ENCODE data around the gene ZNF335. TPM values are rescaled to one million over a fixed set of nuclear protein-coding genes. Genes with fewer than 3 reads are reported as not detected.
"Not testable (repeated sequence)": the region's sequence is repeated elsewhere in the genome, so short reads cannot be mapped to it uniquely, and the experiment has no call there.

ZNF335 gene
- total RNA-seq, 1 donor from 2014 or later: 8.9 TPM

- peak in 1 of 2 donors; percentile 37 for DNase-seq (ENCODE audit: low read depth in 2 of 2)
Measured at GRCh38 chr20:45934046-45934585, 37.9 kb downstream of the ZNF335 start.

- peak; percentile 59 to 75 for DNase-seq (ENCODE audit: low read depth in 2 of 2)
Measured at GRCh38 chr20:45933266-45934045, 38.5 kb downstream of the ZNF335 start.

GRCh38 chr20:45931680-45932079 is 40.3 kb downstream of the ZNF335 start:
- DNase-seq (ENCODE audit: low read depth in 2 of 2): not testable (repeated sequence)

GRCh38 chr20:45927071-45927878 is 44.7 kb downstream of the ZNF335 start:
- no peak for DNase-seq (ENCODE audit: low read depth in 2 of 2)

GRCh38 chr20:45926731-45927070 is 45.3 kb downstream of the ZNF335 start:
- no peak for DNase-seq (ENCODE audit: low read depth in 2 of 2)

- no peak for DNase-seq (ENCODE audit: low read depth in 2 of 2)
Measured at GRCh38 chr20:45925821-45926506, 46.0 kb downstream of the ZNF335 start.

GRCh38 chr20:45924391-45925261 is 47.4 kb downstream of the ZNF335 start:
- peak in 1 of 2 donors; percentile 70 for DNase-seq (ENCODE audit: low read depth in 2 of 2)

GRCh38 chr20:45921337-45922189 is 50.4 kb downstream of the ZNF335 start:
- no peak for DNase-seq (ENCODE audit: low read depth in 2 of 2)

- DNase-seq (ENCODE audit: low read depth in 2 of 2): no peak
Measured at GRCh38 chr20:45920462-45921336, 51.3 kb downstream of the ZNF335 start.

- DNase-seq (ENCODE audit: low read depth in 2 of 2): peak; percentile 72 to 75
Measured at GRCh38 chr20:45919542-45920399, 52.2 kb downstream of the ZNF335 start.

GRCh38 chr20:45918779-45919537 is 53.0 kb downstream of the ZNF335 start:
- no peak for DNase-seq (ENCODE audit: low read depth in 2 of 2)

GRCh38 chr20:45918182-45918737 is 53.7 kb downstream of the ZNF335 start:
- DNase-seq (ENCODE audit: low read depth in 2 of 2): no peak

GRCh38 chr20:45917790-45918141 is 54.2 kb downstream of the ZNF335 start:
- DNase-seq (ENCODE audit: low read depth in 2 of 2): no peak

- DNase-seq (ENCODE audit: low read depth in 2 of 2): peak; percentile 63 to 80
Measured at GRCh38 chr20:45913116-45913515, 58.9 kb downstream of the ZNF335 start.

- no peak for DNase-seq (ENCODE audit: low read depth in 2 of 2)
Measured at GRCh38 chr20:45912344-45912682, 59.7 kb downstream of the ZNF335 start.

- peak; percentile 39 to 70 for DNase-seq (ENCODE audit: low read depth in 2 of 2)
Measured at GRCh38 chr20:45911486-45912343, 60.3 kb downstream of the ZNF335 start, which contains the start of gene PLTP. PLTP (minus strand) TSS chr20:45912155; CDS start chr20:45911452, 703 bp downstream.
